ENCODE measurements around the gene LRRFIP2.
"Not testable (repeated sequence)": the region's sequence is repeated elsewhere in the genome, so short reads cannot be mapped to it uniquely, and the experiment has no call there.

LRRFIP2 gene

GRCh38 chr3:37125195-37126073, 48.9 kb downstream of the LRRFIP2 start:
- TF ChIP-seq ZNF384 (IDR thresholded peaks at IDR 0.05) (no peak), SP1 (IDR thresholded peaks at IDR 0.05) (no peak), ELF4 (IDR thresholded peaks at IDR 0.05) (no peak), CTBP1 (IDR thresholded peaks at IDR 0.05; ENCODE audit: borderline replicate concordance) (no peak), LEF1 (IDR thresholded peaks at IDR 0.05; ENCODE audit: borderline replicate concordance) (no peak), PKNOX1 (IDR thresholded peaks at IDR 0.05) (no peak), SUZ12 (IDR thresholded peaks at IDR 0.05) (no peak), TARDBP (IDR thresholded peaks at IDR 0.05) (no peak), HDGF (IDR thresholded peaks at IDR 0.05; ENCODE audit: borderline replicate concordance) (no peak), L3MBTL2 (conservative IDR thresholded peaks at IDR 0.05) (no peak), NFRKB (IDR thresholded peaks at IDR 0.05) (no peak), FOXK2 (IDR thresholded peaks at IDR 0.05) (no peak), ARNT (IDR thresholded peaks at IDR 0.05) (no peak), FOXA1 (IDR thresholded peaks at IDR 0.05) (no peak), FOXM1 (IDR thresholded peaks at IDR 0.05; ENCODE audit: borderline replicate concordance) (no peak), BHLHE40 (IDR thresholded peaks at IDR 0.05; ENCODE audit: borderline replicate concordance) (no peak)
- ChIA-PET CTCF (no interaction called here), POLR2A (no interaction called here)
- DNase-seq (ENCODE audit: extremely low spot score): no peak

- ChIA-PET CTCF (no interaction called here), POLR2A (no interaction called here)
- TF ChIP-seq BHLHE40 (IDR thresholded peaks at IDR 0.05; ENCODE audit: borderline replicate concordance): no peak
- TF ChIP-seq LEF1 (IDR thresholded peaks at IDR 0.05; ENCODE audit: borderline replicate concordance): no peak
- TF ChIP-seq NFRKB (IDR thresholded peaks at IDR 0.05): no peak
- no peak for TF ChIP-seq PKNOX1 (IDR thresholded peaks at IDR 0.05)
- TF ChIP-seq FOXM1 (IDR thresholded peaks at IDR 0.05; ENCODE audit: borderline replicate concordance): no peak
- TF ChIP-seq CTBP1 (IDR thresholded peaks at IDR 0.05; ENCODE audit: borderline replicate concordance): no peak
- TF ChIP-seq FOXA1 (IDR thresholded peaks at IDR 0.05): no peak
- TF ChIP-seq ZNF384 (IDR thresholded peaks at IDR 0.05): no peak
- no peak for TF ChIP-seq ELF4 (IDR thresholded peaks at IDR 0.05)
- no peak for TF ChIP-seq SUZ12 (IDR thresholded peaks at IDR 0.05)
- no peak for TF ChIP-seq L3MBTL2 (conservative IDR thresholded peaks at IDR 0.05)
- no peak for TF ChIP-seq TARDBP (IDR thresholded peaks at IDR 0.05)
- TF ChIP-seq ARNT (IDR thresholded peaks at IDR 0.05): no peak
- no peak for TF ChIP-seq SP1 (IDR thresholded peaks at IDR 0.05)
- TF ChIP-seq HDGF (IDR thresholded peaks at IDR 0.05; ENCODE audit: borderline replicate concordance): no peak
- no peak for TF ChIP-seq FOXK2 (IDR thresholded peaks at IDR 0.05)
- DNase-seq (ENCODE audit: extremely low spot score): no peak
Measured at GRCh38 chr3:37124435-37124834, 49.9 kb downstream of the LRRFIP2 start.

GRCh38 chr3:37123292-37123691, 51.1 kb downstream of the LRRFIP2 start:
- POLR2A ChIA-PET: no interaction called here
- DNase-seq (ENCODE audit: extremely low spot score): no peak
- CTCF ChIA-PET: no interaction called here
- TF ChIP-seq ELF4 (IDR thresholded peaks at IDR 0.05) (no peak), CTBP1 (IDR thresholded peaks at IDR 0.05; ENCODE audit: borderline replicate concordance) (no peak), LEF1 (IDR thresholded peaks at IDR 0.05; ENCODE audit: borderline replicate concordance) (no peak), ARNT (IDR thresholded peaks at IDR 0.05) (no peak), FOXK2 (IDR thresholded peaks at IDR 0.05) (no peak), TARDBP (IDR thresholded peaks at IDR 0.05) (no peak), BHLHE40 (IDR thresholded peaks at IDR 0.05; ENCODE audit: borderline replicate concordance) (no peak), FOXA1 (IDR thresholded peaks at IDR 0.05) (no peak), PKNOX1 (IDR thresholded peaks at IDR 0.05) (no peak), SP1 (IDR thresholded peaks at IDR 0.05) (no peak)

GRCh38 chr3:37122069-37122468, 52.3 kb downstream of the LRRFIP2 start:
- CTCF ChIA-PET; DNase-seq (ENCODE audit: extremely low spot score); POLR2A ChIA-PET: not testable (repeated sequence)

GRCh38 chr3:37118163-37118562, 56.2 kb downstream of the LRRFIP2 start:
- ChIA-PET POLR2A (no interaction called here), CTCF (interaction anchor here (0.6 kb wide), 1 partner anchor 17 kb away, joined by 3 read pairs; no protein-coding TSS in a partner anchor)
- TF ChIP-seq SUZ12 (IDR thresholded peaks at IDR 0.05) (no peak), ELF4 (IDR thresholded peaks at IDR 0.05) (no peak), FOXA1 (IDR thresholded peaks at IDR 0.05) (no peak), ARNT (IDR thresholded peaks at IDR 0.05) (no peak), PKNOX1 (IDR thresholded peaks at IDR 0.05) (no peak), LEF1 (IDR thresholded peaks at IDR 0.05; ENCODE audit: borderline replicate concordance) (no peak), NFRKB (IDR thresholded peaks at IDR 0.05) (no peak), BHLHE40 (IDR thresholded peaks at IDR 0.05; ENCODE audit: borderline replicate concordance) (no peak), L3MBTL2 (conservative IDR thresholded peaks at IDR 0.05) (no peak), HDGF (IDR thresholded peaks at IDR 0.05; ENCODE audit: borderline replicate concordance) (no peak), ZNF384 (IDR thresholded peaks at IDR 0.05) (no peak), TARDBP (IDR thresholded peaks at IDR 0.05) (no peak), CTBP1 (IDR thresholded peaks at IDR 0.05; ENCODE audit: borderline replicate concordance) (no peak), FOXK2 (IDR thresholded peaks at IDR 0.05) (no peak), SP1 (IDR thresholded peaks at IDR 0.05) (no peak), FOXM1 (IDR thresholded peaks at IDR 0.05; ENCODE audit: borderline replicate concordance) (no peak)
- DNase-seq (ENCODE audit: extremely low spot score): no peak
